ENCODE measurements around the gene MYOF. TPM values are rescaled to one million over a fixed set of nuclear protein-coding genes. Genes with fewer than 3 reads are reported as not detected.
A peak's percentile ranks its signal among the peaks of the same experiment; 100 is the strongest.

The MYOF gene
- total and polyA plus RNA-seq, 9 of the 15 experiments (the other 6 are each of a cell fraction or from before 2014, with no cell fraction given): 0.06 to 0.27 TPM; not detected in 7

DNA sequence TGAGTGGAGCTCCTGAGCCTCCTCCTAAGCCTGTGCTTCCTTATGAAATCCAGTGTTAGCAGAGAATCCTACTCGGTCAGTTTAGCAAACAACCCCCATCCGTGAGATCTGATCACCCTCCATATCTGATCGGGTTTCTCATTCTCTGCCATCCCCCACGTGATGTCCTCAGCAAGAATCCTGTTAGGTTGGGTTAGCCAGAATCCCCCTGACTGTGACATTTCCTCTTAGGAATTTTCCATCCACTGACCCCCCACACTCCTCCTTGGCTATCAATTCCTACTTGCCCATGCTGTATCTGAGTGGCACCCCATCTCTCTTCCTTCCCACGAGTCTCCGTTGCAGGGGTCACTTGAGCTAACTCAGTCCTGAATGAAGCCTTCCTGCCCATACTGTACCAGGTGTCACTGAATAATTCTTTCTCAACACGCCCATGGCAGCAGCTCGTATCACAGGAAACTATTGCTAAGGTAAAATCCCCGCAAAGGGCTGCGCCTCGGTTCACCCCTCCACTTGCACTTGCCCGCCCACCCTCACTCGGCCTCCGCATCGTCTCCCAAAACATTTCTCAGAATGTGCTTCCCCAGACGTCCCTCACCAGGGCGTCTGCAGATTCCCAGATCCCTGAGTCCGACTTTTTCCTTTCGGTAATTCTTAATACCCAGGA, 44.1 kb downstream of the MYOF start (continued):
- TF ChIP-seq RBM15 (IDR thresholded peaks at IDR 0.05; ENCODE audit: insufficient read depth, low read length) (no peak), ZBTB34 (CRISPR knock-in tag; IDR thresholded peaks at IDR 0.05) (no peak), ZNF778 (CRISPR knock-in tag; IDR thresholded peaks at IDR 0.05) (no peak)

DNA sequence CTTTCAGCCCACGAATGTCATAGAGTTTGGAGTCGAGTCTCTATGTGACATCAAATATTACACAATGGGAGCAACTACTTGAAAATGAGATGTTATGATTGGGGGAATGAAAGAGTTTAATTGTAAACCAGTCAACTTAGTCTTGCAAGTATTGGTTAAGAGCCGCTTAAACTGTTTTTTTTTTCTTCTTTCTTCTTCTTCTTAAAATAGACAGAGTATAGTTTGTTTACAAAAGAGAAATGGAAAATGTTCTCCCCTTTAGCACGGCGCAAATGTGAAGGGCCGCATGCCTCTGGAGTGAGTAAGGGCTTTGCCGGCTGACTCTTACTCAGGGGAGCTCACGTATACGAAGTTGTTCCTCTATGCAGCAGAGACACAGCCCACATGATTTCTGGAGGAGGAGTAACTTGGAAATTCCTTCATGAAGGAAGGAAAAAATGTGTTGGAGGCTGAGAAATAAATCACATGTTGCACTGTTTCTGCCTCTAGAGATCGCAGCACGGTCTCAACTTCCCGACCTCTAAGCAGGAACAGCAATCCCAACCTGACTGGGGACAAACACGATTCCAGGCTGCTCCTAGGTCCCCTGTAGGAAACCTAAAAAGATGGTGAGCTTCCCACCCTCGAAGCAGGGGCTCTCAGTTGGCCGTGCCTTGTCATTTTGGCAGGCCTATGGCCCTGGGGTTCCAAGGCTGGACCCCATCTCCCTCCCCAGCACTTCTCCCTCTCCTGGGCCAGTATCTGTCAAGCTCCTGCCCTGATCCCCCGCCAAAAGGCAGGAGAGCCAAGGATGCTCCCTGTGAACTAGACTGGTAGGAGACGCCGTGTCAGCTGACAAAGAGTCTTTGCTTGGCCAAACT, 44.8 kb downstream of the MYOF start:
- no peaks in the 10 kb centered on the region for H3K36me3 ChIP-seq (ENCODE audit: control insufficient read depth, insufficient read depth, low read length)
- peak; percentile 63 for ATAC-seq
- in situ Hi-C loops (cut with MboI) (no loop called here), intact Hi-C loops (cut with micrococcal nuclease) (no loop called here)
- no peak for FAIRE-seq
- peak overlapping the region; percentile 43; the same call in 1 of the 3 replicates for H3K27ac ChIP-seq (ENCODE audit: extremely low read depth, low read depth, low read length)
- H3K4me2 ChIP-seq (ENCODE audit: insufficient read depth, low read length): peak overlapping the region; percentile 18; the same call in 1 of the 2 replicates
- H3K9ac ChIP-seq (ENCODE audit: insufficient read depth in 1 of 2, low read depth in 2 of 2, low read length in 2 of 2): no peak overlapping the region
- no peaks in the 10 kb centered on the region for H3K79me2 ChIP-seq (ENCODE audit: control insufficient read depth, insufficient read depth, low read length)
- no peaks in the 10 kb centered on the region for H3K9me1 ChIP-seq (ENCODE audit: control insufficient read depth, insufficient read depth, low read length)
- no peaks in the 10 kb centered on the region for H3K9me3 ChIP-seq (replicated peaks; ENCODE audit: control insufficient read depth, insufficient read depth, low read depth, low read length)
- no peak overlapping the region; the same call in 1 of the 2 replicates for H2AFZ ChIP-seq (ENCODE audit: low read depth, low read length)
- ChIA-PET CTCF (ENCODE audit: low intra/inter-chr PET ratio) (no interaction called here), POLR2A (interaction anchor here (1.2 kb wide), 1 partner anchor 24 kb away, joined by 3 read pairs; no protein-coding TSS in a partner anchor)
- WGBS (ENCODE audit: insufficient coverage, low coverage, missing lambda C conversion rate): 8% methylated on average over 18 of the region's 18 CpGs
- DNase-seq (ENCODE audit: extremely low read depth in 1 of 4, low spot score in 3 of 4): no peak
- no peaks in the 10 kb centered on the region for H4K20me1 ChIP-seq (replicated peaks; ENCODE audit: control insufficient read depth, insufficient read depth, low read length)
- peaks cover 9 to 17% of the 10 kb centered on the region in 2 experiments; a peak in 4 of 5 replicates for H3K27me3 ChIP-seq (ENCODE audit: control insufficient read depth in 2 of 2, insufficient read depth in 2 of 2, low read length in 2 of 2)
- H3K4me3 ChIP-seq: no peak overlapping the region
- no peaks in the 10 kb centered on the region; a peak in 2 of 5 replicates for H3K4me1 ChIP-seq (replicated peaks in 1 of 2; ENCODE audit: control insufficient read depth in 2 of 2, insufficient read depth in 2 of 2, low read length in 2 of 2)
- no TSS peak for BruUV-seq (replicated peaks)
- peak; percentile 34; the same call in 1 of the 2 replicates for TF ChIP-seq JUND (IDR thresholded peaks at IDR 0.05; ENCODE audit: borderline replicate concordance, low read depth, low read length)
- peak; percentile 14; the same call in 1 of the 3 replicates for TF ChIP-seq JUND (tag; IDR thresholded peaks at IDR 0.05; ENCODE audit: borderline replicate concordance, low read depth, low read length)
- TF ChIP-seq TAF1 (IDR thresholded peaks at IDR 0.05; ENCODE audit: control insufficient read depth, extremely low read depth, insufficient read depth, low read length, severe bottlenecking): no peak
- no peak for TF ChIP-seq NELFE (IDR thresholded peaks at IDR 0.05; ENCODE audit: insufficient read depth, insufficient read length)
- peak; percentile 98 for TF ChIP-seq PRDM10 (IDR thresholded peaks at IDR 0.05; ENCODE audit: partially characterized antibody)
- TF ChIP-seq TEAD4 (IDR thresholded peaks at IDR 0.05; ENCODE audit: low read length): peak; percentile 21; the same call in 1 of the 2 replicates
- TF ChIP-seq TEAD4 (CRISPR knock-in tag; IDR thresholded peaks at IDR 0.05; ENCODE audit: borderline replicate concordance): no peak
- TF ChIP-seq TEAD1 (CRISPR knock-in tag; IDR thresholded peaks at IDR 0.05): no peak
- no peak for TF ChIP-seq ATF1 (CRISPR knock-in tag; IDR thresholded peaks at IDR 0.05)
- peak; percentile 73 for TF ChIP-seq ATF1 (tag; IDR thresholded peaks at IDR 0.05)
- peak; percentile 87 for TF ChIP-seq CEBPB (tag; IDR thresholded peaks at IDR 0.05)

Data from K562 (cell line).